MM.1S (cell line): ENCODE data around the gene CNGB1.

Experiments
- DNase-seq: peaks from one replicate; pipeline ENCODE4 v3.0.0-alpha.2; 2015
- H2AFZ ChIP-seq: fragments of 300-600 bp; sonication (generic); 2 replicates; pipeline ENCODE4 v1.6.0; 2016; ENCODE audit warnings: antibody characterized with exemption, low read length
- H3F3A ChIP-seq: fragments of 300-600 bp; sonication (generic); 2 replicates; pipeline ENCODE4 v1.6.1; 2016; ENCODE audit warnings: mild to moderate bottlenecking, antibody characterized with exemption, low read length, moderate library complexity, mixed read lengths; ENCODE audit not compliant: insufficient read depth
- H3K27ac ChIP-seq: fragments of 300-600 bp; sonication (generic); 2 replicates; pipeline ENCODE4 v1.5.1; 2016; ENCODE audit warnings: mild to moderate bottlenecking, low read length
- H3K27me3 ChIP-seq: fragments of 300-600 bp; sonication (generic); replicated peaks from 2 replicates; pipeline ENCODE4 v1.6.0; 2016; ENCODE audit warnings: low read length; ENCODE audit not compliant: insufficient read depth
- H3K36me3 ChIP-seq: fragments of 300-600 bp; sonication (generic); replicated peaks from 2 replicates; pipeline ENCODE4 v1.6.1; 2016; ENCODE audit warnings: mild to moderate bottlenecking, low read length, mixed read lengths; ENCODE audit not compliant: insufficient read depth
- H3K4me1 ChIP-seq: fragments of 300-600 bp; sonication (generic); 2 replicates; pipeline ENCODE4 v1.6.1; 2016; ENCODE audit warnings: low read length, mixed read lengths
- H3K4me2 ChIP-seq: fragments of 300-600 bp; sonication (generic); 2 replicates; pipeline ENCODE4 v1.6.0; 2016; ENCODE audit warnings: low read depth, low read length
- H3K4me3 ChIP-seq: fragments of 300-600 bp; sonication (generic); 2 replicates; pipeline ENCODE4 v1.5.1; 2016; ENCODE audit warnings: low read length, mixed read lengths
- H3K79me2 ChIP-seq: fragments of 300-600 bp; sonication (generic); 2 replicates; pipeline ENCODE4 v1.6.1; 2016; ENCODE audit warnings: mixed run types, low read length, mixed read lengths
- H3K9ac ChIP-seq: fragments of 300-600 bp; sonication (generic); 2 replicates; pipeline ENCODE4 v1.6.1; 2016; ENCODE audit warnings: low read length, mixed read lengths
- H3K9me2 ChIP-seq: fragments of 300-600 bp; sonication (generic); replicated peaks from 2 replicates; pipeline ENCODE4 v1.6.1; 2016; ENCODE audit warnings: mild to moderate bottlenecking, low read length, mixed read lengths; ENCODE audit not compliant: insufficient read depth
- H3K9me3 ChIP-seq: fragments of 300-600 bp; sonication (generic); replicated peaks from 2 replicates; pipeline ENCODE4 v1.6.1; 2016; ENCODE audit warnings: mild to moderate bottlenecking, low read length, mixed read lengths; ENCODE audit not compliant: insufficient read depth
- H4K20me1 ChIP-seq: fragments of 300-600 bp; sonication (generic); 2 replicates; pipeline ENCODE4 v1.6.1; 2016; ENCODE audit warnings: mild to moderate bottlenecking, low read length, moderate library complexity, mixed read lengths; ENCODE audit not compliant: insufficient read depth
- CTCF ChIP-seq: fragments of 300-600 bp; sonication (generic); IDR thresholded peaks from 2 replicates; pipeline ENCODE4 v1.5.1; 2016; ENCODE audit warnings: antibody characterized with exemption, low read length, mixed read lengths
- EZH2 ChIP-seq: fragments of 300-600 bp; sonication (generic); optimal IDR thresholded peaks from 2 replicates; pipeline ENCODE3; 2017; ENCODE audit warnings: low read depth, mild to moderate bottlenecking, antibody characterized with exemption, low read length, mixed read lengths
- EZH2phosphoT487 ChIP-seq: fragments of 300-600 bp; sonication (generic); IDR thresholded peaks from 2 replicates; pipeline ENCODE4 v1.6.1; 2018; ENCODE audit warnings: antibody characterized with exemption, low read length

The CNGB1 gene

DNA sequence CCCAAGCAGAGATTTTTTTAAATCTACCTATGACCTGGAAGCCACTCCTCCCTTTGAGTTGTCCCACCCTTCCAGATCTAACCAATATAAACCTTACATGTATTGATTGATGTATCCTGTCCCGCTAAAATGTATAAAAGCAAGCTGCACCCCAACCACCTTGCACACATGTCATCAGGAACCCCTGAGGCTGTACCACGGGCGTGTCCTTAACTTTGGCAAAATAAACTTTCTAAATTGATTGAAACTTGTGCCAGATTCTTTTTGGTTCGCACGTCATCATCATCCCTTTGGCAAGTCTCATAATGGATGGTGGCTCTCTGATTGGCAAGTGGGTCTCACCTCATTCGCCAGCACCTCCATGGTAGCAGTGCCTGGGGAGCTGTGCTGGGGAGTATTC, 60.2 kb downstream of the CNGB1 start:
- H3K9me3 ChIP-seq = no peaks in the 10 kb centered on the region
- H3K36me3 ChIP-seq = no peaks in the 10 kb centered on the region
- DNase-seq = no peak
- no peaks in the 10 kb centered on the region for H3F3A ChIP-seq
- no peak overlapping the region for H3K4me2 ChIP-seq
- no peak overlapping the region for H3K4me3 ChIP-seq
- TF ChIP-seq CTCF (no peak), EZH2phosphoT487 (no peak), EZH2 (no peak)
- no peak overlapping the region for H2AFZ ChIP-seq
- no peaks in the 10 kb centered on the region for H4K20me1 ChIP-seq
- H3K4me1 ChIP-seq = no peaks in the 10 kb centered on the region
- no peaks in the 10 kb centered on the region for H3K79me2 ChIP-seq
- no peak overlapping the region for H3K9ac ChIP-seq
- no peaks in the 10 kb centered on the region for H3K9me2 ChIP-seq
- no peaks in the 10 kb centered on the region for H3K27me3 ChIP-seq
- H3K27ac ChIP-seq = no peak overlapping the region

DNA sequence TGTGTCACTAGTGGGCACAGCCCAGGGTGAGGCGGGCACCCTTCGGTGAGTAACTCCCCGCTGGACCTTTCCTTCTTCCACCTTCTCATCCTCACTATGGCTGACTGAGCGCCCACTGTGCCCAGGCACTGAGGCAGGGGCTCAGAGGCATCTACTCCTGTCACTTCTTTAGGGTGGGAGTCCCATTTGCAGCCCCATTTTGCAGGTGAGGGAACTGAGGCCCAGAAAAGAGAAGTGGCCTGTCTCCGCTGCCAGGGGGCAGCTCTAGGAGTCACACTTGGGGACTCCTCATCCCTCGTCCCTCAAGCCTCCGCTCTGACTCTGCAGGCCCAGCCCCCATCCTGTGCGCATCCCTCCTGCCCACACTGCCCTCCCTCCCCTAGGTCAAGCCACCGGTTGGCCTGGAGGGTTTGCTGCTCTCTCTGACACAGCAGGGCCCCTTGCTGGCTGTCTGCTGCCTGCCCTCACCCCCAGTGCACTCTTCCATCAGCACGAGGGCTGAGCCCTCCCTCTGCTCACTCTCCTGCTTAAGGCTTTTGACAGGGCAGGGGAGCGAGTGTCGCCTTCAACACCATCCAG, 62.4 kb downstream of the CNGB1 start:
- DNase-seq = no peak
- TF ChIP-seq EZH2 = no peak
- TF ChIP-seq EZH2phosphoT487 = no peak
- H3K4me2 ChIP-seq = no peak overlapping the region
- H4K20me1 ChIP-seq = no peaks in the 10 kb centered on the region
- H2AFZ ChIP-seq = no peak overlapping the region
- no peak overlapping the region for H3K9ac ChIP-seq
- H3K36me3 ChIP-seq = no peaks in the 10 kb centered on the region
- H3K9me3 ChIP-seq = no peaks in the 10 kb centered on the region
- no peaks in the 10 kb centered on the region for H3F3A ChIP-seq
- H3K27me3 ChIP-seq = no peaks in the 10 kb centered on the region
- H3K4me1 ChIP-seq = no peaks in the 10 kb centered on the region
- H3K27ac ChIP-seq = no peak overlapping the region
- H3K9me2 ChIP-seq = no peaks in the 10 kb centered on the region
- H3K4me3 ChIP-seq = no peak overlapping the region
- H3K79me2 ChIP-seq = no peaks in the 10 kb centered on the region

DNA sequence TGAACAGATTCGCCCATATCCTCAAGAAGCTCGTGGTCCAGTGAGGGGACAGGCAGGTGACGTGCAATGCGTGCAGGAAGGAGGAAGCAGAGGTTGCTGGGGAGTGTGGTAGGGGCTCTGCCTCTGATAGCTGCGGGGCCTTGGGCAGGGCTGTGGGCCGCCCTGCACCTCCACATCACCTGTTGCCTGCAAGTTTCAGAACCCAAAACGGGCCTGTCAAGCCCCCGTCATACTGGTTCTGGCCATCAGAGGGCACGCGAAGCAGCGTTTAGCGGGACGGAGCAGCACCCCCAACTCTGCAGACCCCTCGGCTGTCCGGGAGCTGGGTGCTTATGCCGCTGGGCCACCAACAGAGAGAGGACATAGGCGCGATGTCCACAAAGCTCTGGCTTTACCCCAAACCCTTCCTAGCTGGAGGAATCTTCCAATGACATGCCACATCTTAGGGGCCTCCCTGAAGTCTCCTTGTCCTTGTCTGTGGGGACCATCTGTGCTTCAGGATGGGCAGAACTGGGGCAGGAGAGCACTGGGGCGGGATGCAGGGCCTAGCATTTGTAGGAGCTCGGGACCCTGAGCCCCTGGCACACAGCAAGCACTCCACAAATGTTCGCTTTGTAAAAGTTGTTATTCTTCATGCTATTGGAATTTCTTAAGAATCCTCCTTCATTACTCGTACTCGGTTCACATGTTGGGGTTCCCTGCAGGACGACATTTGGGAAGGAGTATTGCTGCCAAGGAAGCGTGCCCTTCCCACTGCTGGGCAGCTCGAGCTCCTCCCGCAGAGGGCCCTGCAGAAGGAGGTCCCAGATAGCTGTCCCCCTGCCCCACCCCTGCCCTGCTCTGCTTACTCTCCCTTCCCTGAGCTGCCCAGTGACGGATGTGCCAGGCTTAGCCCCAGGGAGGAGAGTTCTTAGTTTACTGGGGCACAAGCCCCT, 64.3 kb downstream of the CNGB1 start:
- Histone ChIP-seq H3K79me2 (no peaks in the 10 kb centered on the region), H3K27ac (no peak overlapping the region), H3K36me3 (no peaks in the 10 kb centered on the region), H3K4me1 (no peaks in the 10 kb centered on the region), H3K27me3 (no peaks in the 10 kb centered on the region), H3K9me2 (no peaks in the 10 kb centered on the region), H4K20me1 (no peaks in the 10 kb centered on the region), H3K9me3 (no peaks in the 10 kb centered on the region), H3F3A (no peaks in the 10 kb centered on the region), H3K4me2 (no peak overlapping the region), H3K4me3 (no peak overlapping the region), H2AFZ (0 out of 2 replicates have a peak overlapping the region, but pooled peaks have one; percentile 24), H3K9ac (no peak overlapping the region)
- no peak for TF ChIP-seq EZH2phosphoT487
- TF ChIP-seq CTCF = peak; percentile 46
- no peak for DNase-seq
